GM19035 (cell line): ENCODE data around the gene CDC16.
A peak's percentile ranks its signal among the peaks of the same experiment; 100 is the strongest.
"Not testable (repeated sequence)": the region's sequence is repeated elsewhere in the genome, so short reads cannot be mapped to it uniquely, and the experiment has no call there.

Experiments
- ATAC-seq: cut with Tn5 transposase; IDR thresholded peaks from one replicate; pipeline ENCODE4 v1.9.1; 2021; ENCODE audit not compliant: unreplicated experiment

CDC16 gene

GRCh38 chr13:114234645-114235421 lies at the start of gene CDC16:
TSS of gene CDC16 (plus strand) at chr13:114234897. CDS start at chr13:114235085, 188 bp downstream.
- ATAC-seq, result peak; percentile 91

- ATAC-seq, result no peak
These were observed 49.3 kb upstream of the CDC16 start for GRCh38 chr13:114185182-114185971.

GRCh38 chr13:114194853-114195252 lies 39.8 kb upstream of the CDC16 start:
- no peak for ATAC-seq

- no peak for ATAC-seq
These were observed 38.1 kb upstream of the CDC16 start for GRCh38 chr13:114196629-114197028.

GRCh38 chr13:114198556-114198955 lies 36.1 kb upstream of the CDC16 start:
- no peak for ATAC-seq

GRCh38 chr13:114199526-114199925 lies 35.2 kb upstream of the CDC16 start:
- ATAC-seq, result not testable (repeated sequence)

- ATAC-seq, result no peak
These were observed 34.7 kb upstream of the CDC16 start for GRCh38 chr13:114199954-114200353.

- no peak for ATAC-seq
These were observed 34.2 kb upstream of the CDC16 start for GRCh38 chr13:114200399-114200911.

- no peak for ATAC-seq
These were observed 32.1 kb upstream of the CDC16 start for GRCh38 chr13:114202581-114202980.

GRCh38 chr13:114203536-114203935 lies 31.2 kb upstream of the CDC16 start:
- no peak for ATAC-seq

GRCh38 chr13:114204894-114205293 lies 29.8 kb upstream of the CDC16 start:
- no peak for ATAC-seq

GRCh38 chr13:114208134-114208533 lies 26.6 kb upstream of the CDC16 start:
- no peak for ATAC-seq

GRCh38 chr13:114211446-114212157 lies 23.1 kb upstream of the CDC16 start:
- no peak for ATAC-seq

- ATAC-seq, result no peak
These were observed 22.6 kb upstream of the CDC16 start for GRCh38 chr13:114212158-114212495.

GRCh38 chr13:114213980-114214379 lies 20.7 kb upstream of the CDC16 start:
- ATAC-seq, result no peak

GRCh38 chr13:114219392-114219791 lies 15.3 kb upstream of the CDC16 start:
- ATAC-seq, result no peak

GRCh38 chr13:114222461-114222968 lies 12.2 kb upstream of the CDC16 start:
- no peak for ATAC-seq

GRCh38 chr13:114224201-114224600 lies 10.5 kb upstream of the CDC16 start:
- no peak for ATAC-seq

- ATAC-seq, result no peak
These were observed 9.1 kb upstream of the CDC16 start for GRCh38 chr13:114225610-114226009.

- ATAC-seq, result no peak
These were observed 8.6 kb upstream of the CDC16 start for GRCh38 chr13:114226088-114226487.

GRCh38 chr13:114226699-114227323 lies 7.9 kb upstream of the CDC16 start:
- ATAC-seq, result peak; percentile 87
